Rectal smooth muscle tissue (tissue), 1 donor: ENCODE data around the gene WFDC2.

ENCODE experiments used
- H3K27ac ChIP-seq: one replicate; pipeline ENCODE4 v1.7.0; 2013; ENCODE audit warnings: low read depth, low read length, inconsistent platforms
- H3K27me3 ChIP-seq: one replicate; pipeline ENCODE4 v1.7.0; 2013; ENCODE audit warnings: low read length; ENCODE audit not compliant: control insufficient read depth, insufficient read depth
- H3K36me3 ChIP-seq: one replicate; pipeline ENCODE4 v1.7.0; 2013; ENCODE audit warnings: low read length; ENCODE audit not compliant: control insufficient read depth, insufficient read depth
- H3K4me1 ChIP-seq: one replicate; pipeline ENCODE4 v1.7.0; 2013; ENCODE audit warnings: low read length; ENCODE audit not compliant: control insufficient read depth, insufficient read depth
- H3K4me3 ChIP-seq: one replicate; pipeline ENCODE4 v1.7.0; 2013; ENCODE audit warnings: low read length
- H3K9ac ChIP-seq: one replicate; pipeline ENCODE4 v1.7.0; 2013; ENCODE audit warnings: low read length

Gene WFDC2

DNA sequence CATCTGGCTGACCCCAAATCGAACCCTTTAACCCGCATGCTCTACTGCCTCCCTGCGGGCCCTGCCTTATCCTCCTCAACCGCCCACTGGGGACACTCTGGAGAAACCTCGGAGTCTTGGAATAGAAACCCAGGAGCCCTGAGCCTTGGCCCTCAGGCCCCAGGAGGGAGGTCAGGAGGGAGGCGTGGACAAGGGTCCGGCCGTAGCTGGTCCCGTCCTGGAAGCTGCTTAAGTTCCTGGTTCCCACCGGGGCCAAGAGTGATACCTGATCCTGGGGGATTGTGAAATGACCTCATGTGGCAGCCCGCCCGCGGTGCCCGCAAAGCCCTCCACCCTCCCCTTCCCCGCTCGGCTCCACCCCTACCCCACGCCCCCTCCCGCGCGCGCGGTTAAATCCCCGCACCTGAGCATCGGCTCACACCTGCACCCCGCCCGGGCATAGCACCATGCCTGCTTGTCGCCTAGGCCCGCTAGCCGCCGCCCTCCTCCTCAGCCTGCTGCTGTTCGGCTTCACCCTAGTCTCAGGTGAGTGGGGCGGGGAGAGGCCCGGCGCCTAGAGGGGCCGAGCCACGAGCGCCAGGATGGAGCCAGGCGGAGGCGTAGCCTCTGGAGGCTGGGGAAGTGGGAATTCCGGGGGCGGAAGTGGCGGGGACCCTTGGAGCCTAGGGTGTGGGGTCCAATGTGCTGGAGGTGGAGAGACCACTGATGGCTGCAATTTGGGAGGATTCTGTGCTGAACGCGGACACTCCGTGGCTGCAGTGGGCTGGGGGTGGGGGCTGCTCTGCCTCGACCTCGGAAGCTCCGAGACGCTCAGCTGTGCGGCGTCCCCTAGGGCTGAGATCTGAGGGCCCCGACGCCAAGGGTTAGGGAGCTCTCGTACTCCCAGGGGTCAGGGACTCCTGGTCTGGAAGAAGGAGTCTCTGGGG is at the start of gene WFDC2:
Gene WFDC2 (plus strand): TSS at position 418 of the 926 bp plus-strand sequence. CDS start 29 bp downstream, at position 447.
- peak within 1 kb of the TSS; percentile 75 for H3K4me3 ChIP-seq
- H3K9ac ChIP-seq: peak within 1 kb of the TSS; percentile 22
- no peaks in the 10 kb centered on the region for H3K27me3 ChIP-seq
- no peaks in the 10 kb centered on the region for H3K4me1 ChIP-seq
- peak within 1 kb of the TSS; percentile 87 for H3K27ac ChIP-seq
- H3K36me3 ChIP-seq: no peaks in the 10 kb centered on the region

DNA sequence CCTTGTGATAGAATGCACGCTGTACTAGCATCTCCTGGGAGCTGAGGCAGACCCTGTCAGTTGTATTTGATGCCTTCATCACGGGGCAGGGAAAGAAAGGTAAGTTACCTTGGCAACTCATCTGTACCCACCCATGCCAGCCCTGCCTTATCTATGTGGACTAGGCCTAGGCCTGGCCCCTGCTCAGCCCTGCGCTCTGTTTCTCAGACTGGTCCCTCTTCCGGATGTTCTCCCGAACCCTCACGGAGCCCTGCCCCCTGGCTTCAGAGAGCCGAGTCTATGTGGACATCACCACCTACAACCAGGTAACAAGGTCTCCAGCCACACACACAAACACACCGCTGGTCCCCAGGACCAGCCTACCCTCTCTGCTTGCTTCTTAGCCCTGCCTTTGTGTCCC is 49.4 kb upstream of the WFDC2 start:
- Histone ChIP-seq H3K4me1 (peaks cover 13% of the 10 kb centered on the region), H3K4me3 (no peak overlapping the region), H3K9ac (no peak overlapping the region), H3K36me3 (peaks cover 21% of the 10 kb centered on the region), H3K27me3 (no peaks in the 10 kb centered on the region), H3K27ac (no peak overlapping the region)

DNA sequence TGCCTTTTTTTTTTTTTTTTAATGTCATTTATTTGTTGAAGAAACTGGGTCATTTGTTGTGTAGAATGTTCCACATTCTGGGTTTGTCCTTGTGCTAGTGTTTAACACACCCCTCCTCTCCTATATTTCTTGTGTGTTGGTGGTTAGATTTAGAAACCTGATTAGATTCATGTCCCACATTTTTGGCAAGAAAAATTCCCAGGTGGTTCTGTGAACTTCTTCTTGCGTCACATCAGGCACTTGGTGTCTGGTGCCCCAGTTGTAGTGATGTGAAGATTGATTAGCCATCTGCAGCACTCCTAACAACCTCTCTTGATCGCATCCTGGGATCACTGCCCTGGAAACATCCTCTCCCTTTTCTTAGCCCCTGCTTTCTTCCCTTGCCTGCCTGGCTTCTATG is 45.9 kb upstream of the WFDC2 start:
- peaks cover 29% of the 10 kb centered on the region for H3K36me3 ChIP-seq
- no peak overlapping the region for H3K27ac ChIP-seq
- no peak overlapping the region for H3K4me3 ChIP-seq
- peaks cover 5% of the 10 kb centered on the region for H3K4me1 ChIP-seq
- no peak overlapping the region for H3K9ac ChIP-seq
- H3K27me3 ChIP-seq: no peaks in the 10 kb centered on the region

DNA sequence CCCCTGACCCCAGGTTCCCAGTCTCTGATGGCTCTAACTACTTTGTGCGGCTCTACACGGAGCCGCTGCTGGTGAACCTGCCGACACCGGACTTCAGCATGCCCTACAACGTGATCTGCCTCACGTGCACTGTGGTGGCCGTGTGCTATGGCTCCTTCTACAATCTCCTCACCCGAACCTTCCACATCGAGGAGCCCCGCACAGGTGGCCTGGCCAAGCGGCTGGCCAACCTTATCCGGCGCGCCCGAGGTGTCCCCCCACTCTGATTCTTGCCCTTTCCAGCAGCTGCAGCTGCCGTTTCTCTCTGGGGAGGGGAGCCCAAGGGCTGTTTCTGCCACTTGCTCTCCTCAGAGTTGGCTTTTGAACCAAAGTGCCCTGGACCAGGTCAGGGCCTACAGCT is 44.0 kb upstream of the WFDC2 start:
- no peak overlapping the region for H3K4me3 ChIP-seq
- no peaks in the 10 kb centered on the region for H3K4me1 ChIP-seq
- no peak overlapping the region for H3K9ac ChIP-seq
- no peak overlapping the region for H3K27ac ChIP-seq
- H3K36me3 ChIP-seq: peaks cover 24% of the 10 kb centered on the region
- no peaks in the 10 kb centered on the region for H3K27me3 ChIP-seq

DNA sequence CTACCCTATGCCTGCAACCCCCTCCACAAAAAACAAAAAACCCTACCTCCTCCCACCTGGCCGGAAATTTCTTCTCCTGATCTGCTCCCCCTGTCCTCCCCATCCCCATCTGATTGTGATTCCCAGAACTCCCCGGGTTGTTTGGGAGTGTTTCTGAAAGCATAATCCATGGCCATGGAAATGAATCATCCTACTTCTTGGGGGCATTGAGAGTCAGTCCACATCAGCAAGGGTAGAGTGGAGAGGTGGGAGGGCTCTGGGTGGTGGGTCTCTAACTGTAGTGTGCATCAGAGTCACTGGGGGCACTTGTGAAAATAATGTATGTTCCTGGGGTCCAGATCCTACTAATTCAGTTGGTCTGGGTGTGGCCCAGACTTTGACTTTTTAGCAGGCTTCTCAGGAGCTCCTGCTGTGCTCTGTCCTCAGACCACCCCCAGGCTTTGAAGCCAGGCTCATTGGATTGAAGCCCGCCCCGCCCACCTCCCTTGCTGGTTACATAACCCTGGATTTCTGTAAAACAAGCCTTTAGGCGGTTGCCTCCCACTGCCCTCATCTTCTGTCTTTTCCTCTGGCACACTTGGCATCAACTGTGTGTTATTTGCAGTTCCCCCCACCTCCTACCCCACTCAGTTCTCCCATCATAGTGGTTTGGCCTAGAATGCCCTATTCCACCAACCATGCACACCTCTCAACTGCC is 43.1 kb upstream of the WFDC2 start:
- Histone ChIP-seq H3K36me3 (peaks cover 15% of the 10 kb centered on the region), H3K9ac (no peak overlapping the region), H3K4me1 (no peaks in the 10 kb centered on the region), H3K27ac (no peak overlapping the region), H3K27me3 (no peaks in the 10 kb centered on the region), H3K4me3 (no peak overlapping the region)

DNA sequence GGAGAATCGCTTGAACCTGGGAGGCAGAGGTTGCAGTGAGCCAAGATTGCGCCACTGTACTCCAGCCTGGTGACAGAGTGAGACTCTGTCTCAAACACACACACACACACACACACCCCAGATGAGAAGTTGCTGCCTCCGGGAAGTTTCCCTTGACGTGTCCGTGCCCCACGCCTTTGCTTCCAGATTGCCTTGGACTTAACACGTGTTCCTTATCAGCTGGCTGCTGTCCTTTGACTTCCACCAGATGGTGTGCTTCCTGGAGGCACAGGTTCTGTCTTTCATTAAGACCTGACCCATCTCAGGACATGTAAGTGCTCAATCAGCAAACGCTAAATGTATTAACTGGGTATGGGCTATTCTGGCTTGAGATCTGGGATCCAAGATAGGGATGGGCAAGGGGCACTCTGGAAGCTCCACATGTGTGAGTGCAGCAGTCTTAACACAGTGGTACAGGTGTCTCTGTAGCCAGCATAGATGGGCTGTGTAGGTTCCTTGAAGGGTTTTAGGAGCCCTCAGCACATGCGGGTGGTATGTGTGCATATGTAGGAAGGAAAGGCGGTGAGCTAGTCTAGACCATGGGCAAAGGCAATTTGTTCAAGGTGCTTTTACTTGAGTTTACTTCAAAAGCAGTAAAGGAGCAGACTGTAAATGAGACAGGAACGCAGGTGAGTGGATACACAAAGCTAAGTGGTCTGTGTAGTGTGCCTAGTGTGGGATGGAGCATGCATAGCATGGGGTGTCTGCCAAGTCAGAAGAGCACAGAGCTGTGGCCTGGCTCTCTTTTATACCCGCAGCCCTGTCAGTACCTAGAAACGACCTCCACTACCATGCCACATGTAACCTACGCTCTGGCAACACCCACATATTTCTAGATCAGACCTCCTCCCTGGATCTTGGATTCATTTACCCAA is 42.1 kb upstream of the WFDC2 start:
- H3K9ac ChIP-seq: no peak overlapping the region

GRCh38 chr20:45429618-45430017 is 39.9 kb upstream of the WFDC2 start:
- no peak overlapping the region for H3K27ac ChIP-seq
- H3K4me1 ChIP-seq: no peaks in the 10 kb centered on the region
- H3K36me3 ChIP-seq: peaks cover 8% of the 10 kb centered on the region
- H3K27me3 ChIP-seq: no peaks in the 10 kb centered on the region
- no peak overlapping the region for H3K4me3 ChIP-seq
- H3K9ac ChIP-seq: no peak overlapping the region

More for the DNA sequence above, 42.1 kb upstream of the WFDC2 start:
- H3K27me3 ChIP-seq: no peaks in the 10 kb centered on the region
- no peak overlapping the region for H3K4me3 ChIP-seq
- peaks cover 15% of the 10 kb centered on the region for H3K36me3 ChIP-seq
- no peaks in the 10 kb centered on the region for H3K4me1 ChIP-seq
- H3K27ac ChIP-seq: no peak overlapping the region

DNA sequence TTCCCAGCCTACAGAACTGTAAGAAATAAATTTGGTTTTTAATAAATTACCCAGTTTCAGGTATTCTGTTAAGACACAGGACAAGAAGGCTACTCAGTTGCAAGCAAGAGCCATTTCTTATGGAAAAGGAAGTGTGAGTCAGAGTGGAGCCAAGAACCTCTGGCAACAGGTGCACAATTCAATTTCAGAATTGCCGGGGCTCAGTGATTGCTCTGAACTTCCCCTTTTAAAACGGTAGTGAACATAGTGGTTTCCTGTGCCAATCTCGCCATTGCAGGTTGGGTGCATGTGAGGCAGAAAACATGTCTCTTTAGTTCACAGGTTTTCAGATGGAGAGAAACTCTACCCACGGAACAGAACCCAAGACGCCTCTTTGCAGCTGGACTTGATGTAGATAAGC is 37.3 kb upstream of the WFDC2 start:
- Histone ChIP-seq H3K4me3 (no peak overlapping the region), H3K4me1 (peaks cover 3% of the 10 kb centered on the region), H3K27ac (no peak overlapping the region), H3K36me3 (no peaks in the 10 kb centered on the region), H3K27me3 (no peaks in the 10 kb centered on the region), H3K9ac (no peak overlapping the region)

- H3K4me3 ChIP-seq: no peak overlapping the region
- H3K27me3 ChIP-seq: no peaks in the 10 kb centered on the region
- H3K9ac ChIP-seq: no peak overlapping the region
- peaks cover 3% of the 10 kb centered on the region for H3K4me1 ChIP-seq
- no peaks in the 10 kb centered on the region for H3K36me3 ChIP-seq
- H3K27ac ChIP-seq: no peak overlapping the region
Observed at GRCh38 chr20:45433316-45433715, 36.2 kb upstream of the WFDC2 start.

GRCh38 chr20:45433976-45434375 is 35.6 kb upstream of the WFDC2 start:
- H3K4me1 ChIP-seq: peaks cover 3% of the 10 kb centered on the region

GRCh38 chr20:45436732-45437485 is 32.6 kb upstream of the WFDC2 start:
- Histone ChIP-seq H3K9ac (peak overlapping the region; percentile 93), H3K27me3 (no peaks in the 10 kb centered on the region), H3K4me1 (peaks cover 3% of the 10 kb centered on the region), H3K27ac (peak overlapping the region; percentile 93), H3K36me3 (no peaks in the 10 kb centered on the region), H3K4me3 (peak overlapping the region; percentile 79)

More at GRCh38 chr20:45433976-45434375, 35.6 kb upstream of the WFDC2 start:
- Histone ChIP-seq H3K27ac (no peak overlapping the region), H3K36me3 (no peaks in the 10 kb centered on the region), H3K4me3 (no peak overlapping the region), H3K9ac (no peak overlapping the region), H3K27me3 (no peaks in the 10 kb centered on the region)
